Calu3 (cell line): Measurements from ENCODE around the gene GOLGA5. TPM values are rescaled to one million over a fixed set of nuclear protein-coding genes. Genes with fewer than 3 reads are reported as not detected.
"Not testable (repeated sequence)": the region's sequence is repeated elsewhere in the genome, so short reads cannot be mapped to it uniquely, and the experiment has no call there.

Experiments used
- BruUV-seq: library from RNA; stranded (reverse); fragments of 400-500 nt; replicated peaks from 2 replicates; lab custom pipeline; 2021; lab: Mats Ljungman, UMichigan
- CTCF ChIA-PET: fragments of 300-600 bp; sonication (Branson Sonifier 250); formaldehyde crosslinking; loops from one replicate; lab custom pipeline; 2022; ENCODE audit warnings: antibody characterized with exemption; lab: Charles Lee
- DNase-seq: peaks from one replicate; pipeline ENCODE4 v3.0.0; 2022
- H3K27ac Mint-ChIP-seq: one replicate; pipeline ENCODE4 v1.8.0; 2022; ENCODE audit warnings: mixed read lengths; ENCODE audit not compliant: unreplicated experiment
- H3K27me3 Mint-ChIP-seq: one replicate; pipeline ENCODE4 v1.8.0; 2022; ENCODE audit warnings: mixed read lengths; ENCODE audit not compliant: unreplicated experiment
- H3K36me3 Mint-ChIP-seq: one replicate; pipeline ENCODE4 v1.8.0; 2022; ENCODE audit warnings: mild to moderate bottlenecking, moderate library complexity, mixed read lengths; ENCODE audit not compliant: insufficient read depth, unreplicated experiment
- H3K4me1 Mint-ChIP-seq: one replicate; pipeline ENCODE4 v1.8.0; 2022; ENCODE audit warnings: mild to moderate bottlenecking, low read depth, mixed read lengths; ENCODE audit not compliant: unreplicated experiment
- H3K4me3 Mint-ChIP-seq: one replicate; pipeline ENCODE4 v1.8.0; 2022; ENCODE audit warnings: mild to moderate bottlenecking, low read depth, moderate library complexity, mixed read lengths; ENCODE audit not compliant: unreplicated experiment
- H3K9me3 Mint-ChIP-seq: one replicate; pipeline ENCODE4 v1.8.0; 2022; ENCODE audit warnings: low read depth, mixed read lengths; ENCODE audit not compliant: unreplicated experiment
- CTCF ChIP-seq: fragments of 200-600 bp; IDR thresholded peaks from one replicate; pipeline ENCODE4 v1.8.0; 2022; ENCODE audit warnings: antibody characterized with exemption; ENCODE audit not compliant: unreplicated experiment
- intact Hi-C: fragments of 100-400 bp; cut with micrococcal nuclease; formaldehyde crosslinking; loops from one replicate; pipeline ENCODE4 v1.10.0; 2022; ENCODE audit not compliant: unreplicated experiment
- total RNA-seq: library from RNA; stranded (reverse); gene quantifications from 2 replicates; pipeline ENCODE4 v1.2.3, GENCODE V29; 2022

The GOLGA5 gene
- total RNA-seq, 1 experiment from 2014 or later = 27.8 TPM

- BruUV-seq = no TSS peak
- no peak for DNase-seq
- Mint-ChIP-seq H3K4me3 (no peak overlapping the region), H3K9me3 (no peaks in the 10 kb centered on the region), H3K27ac (no peak overlapping the region), H3K36me3 (peaks cover 4% of the 10 kb centered on the region), H3K27me3 (no peaks in the 10 kb centered on the region), H3K4me1 (peaks cover 10% of the 10 kb centered on the region)
- CTCF ChIA-PET = no interaction called here
- intact Hi-C loops = no loop called here
- no peak for TF ChIP-seq CTCF
Observed at GRCh38 chr14:92801917-92802316, 7.8 kb downstream of the GOLGA5 start.

- H3K4me3 Mint-ChIP-seq = no peak overlapping the region
- peaks cover 10% of the 10 kb centered on the region for H3K4me1 Mint-ChIP-seq
- no peak for TF ChIP-seq CTCF
- no peaks in the 10 kb centered on the region for H3K9me3 Mint-ChIP-seq
- intact Hi-C loops = no loop called here
- CTCF ChIA-PET = no interaction called here
- H3K36me3 Mint-ChIP-seq = peaks cover 8% of the 10 kb centered on the region
- no TSS peak for BruUV-seq
- H3K27ac Mint-ChIP-seq = no peak overlapping the region
- no peak for DNase-seq
- H3K27me3 Mint-ChIP-seq = no peaks in the 10 kb centered on the region
Observed at GRCh38 chr14:92802678-92803077, 8.6 kb downstream of the GOLGA5 start.

- DNase-seq = no peak
- no TSS peak for BruUV-seq
- Mint-ChIP-seq H3K27me3 (no peaks in the 10 kb centered on the region), H3K27ac (no peak overlapping the region), H3K9me3 (no peaks in the 10 kb centered on the region), H3K4me3 (no peak overlapping the region), H3K4me1 (no peaks in the 10 kb centered on the region), H3K36me3 (peaks cover 6% of the 10 kb centered on the region)
- CTCF ChIA-PET = no interaction called here
- TF ChIP-seq CTCF = no peak
- intact Hi-C loops = no loop called here
Observed at GRCh38 chr14:92813201-92813600, 19.1 kb downstream of the GOLGA5 start.

- Mint-ChIP-seq H3K27me3 (no peaks in the 10 kb centered on the region), H3K36me3 (peaks cover 11% of the 10 kb centered on the region), H3K4me1 (no peaks in the 10 kb centered on the region), H3K27ac (no peak overlapping the region), H3K4me3 (no peak overlapping the region), H3K9me3 (no peaks in the 10 kb centered on the region)
- no TSS peak for BruUV-seq
- no peak for TF ChIP-seq CTCF
- intact Hi-C loops = no loop called here
- CTCF ChIA-PET = no interaction called here
- DNase-seq = no peak
Observed at GRCh38 chr14:92819011-92819597, 25.0 kb downstream of the GOLGA5 start.

- H3K9me3 Mint-ChIP-seq, CTCF ChIA-PET, H3K27me3 Mint-ChIP-seq, H3K27ac Mint-ChIP-seq, intact Hi-C loops, DNase-seq, H3K4me1 Mint-ChIP-seq, BruUV-seq, H3K4me3 Mint-ChIP-seq: not testable (repeated sequence)
- H3K36me3 Mint-ChIP-seq = peaks cover 16% of the 10 kb centered on the region
Observed at GRCh38 chr14:92819680-92820535, 25.8 kb downstream of the GOLGA5 start.

GRCh38 chr14:92820536-92820840, 26.4 kb downstream of the GOLGA5 start:
- BruUV-seq, H3K4me1 Mint-ChIP-seq, H3K27me3 Mint-ChIP-seq, H3K27ac Mint-ChIP-seq, CTCF ChIA-PET, DNase-seq, H3K9me3 Mint-ChIP-seq, H3K4me3 Mint-ChIP-seq, intact Hi-C loops: not testable (repeated sequence)
- H3K36me3 Mint-ChIP-seq = peaks cover 18% of the 10 kb centered on the region
